Peyer's patch (tissue), 4 donors: Measurements from ENCODE around the gene COMMD4.
"Not testable (repeated sequence)": the region's sequence is repeated elsewhere in the genome, so short reads cannot be mapped to it uniquely, and the experiment has no call there.

Experiments
- CTCF ChIP-seq, 6 experiments: fragments of 450-650 bp in 4 of 6; fragments of 200-600 bp in 2 of 6; sonication (generic) in 1 of 6; IDR thresholded peaks; one replicate each; pipeline ENCODE4 v1.5.1; 2017 to 2019; ENCODE audit warnings: antibody characterized with exemption in 6 of 6, mild to moderate bottlenecking in 3 of 6, moderate library complexity in 1 of 6
- POLR2A ChIP-seq, 2 donors: fragments of 450-650 bp; IDR thresholded peaks; one replicate each; pipeline ENCODE4 v1.5.1; 2017; ENCODE audit warnings: antibody characterized with exemption in 2 of 2, mild to moderate bottlenecking in 2 of 2, moderate library complexity in 2 of 2

- peak in 5 of 6 experiments; percentile 21 to 65 (median 30) for TF ChIP-seq CTCF (IDR thresholded peaks at IDR 0.05)
- TF ChIP-seq POLR2A (IDR thresholded peaks at IDR 0.05): not testable (repeated sequence)
Observed at GRCh38 chr15:75299311-75299688, 36.6 kb upstream of the COMMD4 start.
